Heart right ventricle (tissue), 16 donors: ENCODE data around the gene MAD1L1. TPM values are rescaled to one million over a fixed set of nuclear protein-coding genes. Genes with fewer than 3 reads are reported as not detected.

Experiments used
- ATAC-seq, 8 donors: fragments of 200-7000 bp; cut with Tn5 transposase; one replicate each; pipeline ENCODE4 v1.9.1; 2020; ENCODE audit warnings: mild to moderate bottlenecking in 8 of 8, moderate library complexity in 8 of 8, moderate number of reproducible peaks in 1 of 8
- DNase-seq, 2 donors: peaks; one replicate each; pipeline ENCODE4 v3.0.0-alpha.2; 2020
- H3K27ac ChIP-seq, 10 donors: fragments of 200-600 bp; sonication (generic) in 2 of 10; one replicate each; pipeline versions ENCODE4 v1.5.0 to v1.8.0; 2020 to 2022; ENCODE audit warnings: mild to moderate bottlenecking in 3 of 10
- H3K27me3 ChIP-seq, 7 donors: fragments of 200-600 bp; one replicate each; pipeline ENCODE4 v1.8.0; 2021 to 2022; ENCODE audit warnings: mild to moderate bottlenecking in 2 of 7
- H3K36me3 ChIP-seq, 9 donors: fragments of 200-600 bp; sonication (generic) in 1 of 9; one replicate each; pipeline versions ENCODE4 v1.5.0 to v1.8.0; 2020 to 2022; ENCODE audit warnings: mild to moderate bottlenecking in 2 of 9
- H3K4me1 ChIP-seq, 9 donors: fragments of 200-600 bp; sonication (generic) in 1 of 9; one replicate each; pipeline versions ENCODE4 v1.5.0 to v1.8.0; 2020 to 2022; ENCODE audit warnings: mild to moderate bottlenecking in 4 of 9
- H3K4me3 ChIP-seq, 10 donors: fragments of 200-600 bp; sonication (generic) in 2 of 10; one replicate each; pipeline versions ENCODE4 v1.5.0 to v1.8.0; 2020 to 2022; ENCODE audit warnings: mild to moderate bottlenecking in 7 of 10, moderate library complexity in 2 of 10
- H3K9me3 ChIP-seq, 11 donors: fragments of 200-600 bp in 10 of 11; sonication (generic) in 2 of 11; one replicate each; pipeline versions ENCODE4 v1.5.0 to v1.8.0; 2013 to 2022; ENCODE audit warnings: mild to moderate bottlenecking in 2 of 11, control low read depth in 1 of 11, moderate library complexity in 1 of 11
- CTCF ChIP-seq, 9 donors: fragments of 200-600 bp; sonication (generic) in 2 of 9; IDR thresholded peaks; one replicate each; pipeline versions ENCODE4 v1.5.0 to v1.8.0; 2021 to 2022; ENCODE audit warnings: antibody characterized with exemption in 9 of 9, mild to moderate bottlenecking in 5 of 9, moderate library complexity in 1 of 9
- WGBS, 2 donors: extraction: QIAGEN DNeasy Blood & Tissue Kit; methylation state at CpG; one replicate each; pipeline ENCODE4 v1.1.7; 2013; ENCODE audit warnings: inconsistent platforms in 1 of 2; 5-methylcytosine and 5-hydroxymethylcytosine counted together
- intact Hi-C, 10 donors: fragments of 100-400 bp; cut with DNase I; formaldehyde crosslinking; loops; one replicate each; pipeline versions ENCODE4 v1.11.1 to v1.14.2; 2022
- polyA plus RNA-seq, 2 donors: library from polyadenylated mRNA; stranded (reverse); fragments of 200-250 nt; gene quantifications; one replicate each; pipeline ENCODE4 v1.2.3, GENCODE V29; 2013
- total RNA-seq, 10 donors: library from RNA; stranded (reverse); fragmentation: NEBNext Ultra II Directional in 3 of 10; extraction: Animal tissue kit (Norgen Biotek cat#: 25700) in 3 of 10; gene quantifications; one replicate each; pipeline versions ENCODE4 v1.2.1 to v1.2.4, GENCODE V29; 2021 to 2023
- donor health status: Arrhythmogenic right ventricular cardiomyopathy.
- donor health status: ischemic (EF 13 %, LVEDD 7.1; RV severe dilation, severe dysfunction).
- donor health status: healthy with polysubstance abuse.
- donor health status: DM: no; HTN: yes; CAD: no.
- donor health status: DM: no; HTN: no; CAD: no.
- donor health status: ischemic (EF 25% LVEDD 6.9; RV normal size, moderate dysfunction).
- donor health status: ischemic (EF 25% LVEDD 5.7; RV mildly dilated, moderate dysfunction).
- donor health status: healthy.
- donor health status: DM: yes; HTN: yes; CAD: no.
- donor health status: Ischemic cardiomyopathy.
- donor health status: ischemic (EF 35%, LVEDD 5.7; RV mildly dilated, moderate dysfunction).
- donor health status: nonischemic (EF 11% LVEDD 7.7; RV severe dilation, severe dysfunction).
- donor health status: DM: yes; HTN: yes; CAD: no.
- donor health status: PGD.
- donor health status: ischemic (EF 29% LVEDD 5.4; RV normal size, mild dysfunction).
- donor health status: nonischemic (EF 23%, LVEDD 6.1; RV moderate dilation, normal function).

MAD1L1 gene
- total and polyA plus RNA-seq, 12 donors, result 13.8 to 46.8 (median 20.2) TPM

GRCh38 chr7:1893451-1893850 is 339.3 kb downstream of the MAD1L1 start:
- intact Hi-C loops, result no loop called here
- peaks cover 0 to 37% (median 0%) of the 10 kb centered on the region in 9 donors for H3K36me3 ChIP-seq
- ATAC-seq (no peak), DNase-seq (no peak)
- H3K27ac ChIP-seq, result no peak overlapping the region
- H3K9me3 ChIP-seq, result no peaks in the 10 kb centered on the region
- H3K4me3 ChIP-seq, result no peak overlapping the region
- no peak for TF ChIP-seq CTCF (IDR thresholded peaks at IDR 0.05)
- H3K4me1 ChIP-seq, result peaks cover 0 to 24% (median 11%) of the 10 kb centered on the region in 9 donors
- H3K27me3 ChIP-seq, result no peaks in the 10 kb centered on the region
- WGBS, 2 donors, result 86 to 90% methylated on average over 5 of the region's 5 CpGs

- Histone ChIP-seq H3K4me3 (no peak overlapping the region), H3K4me1 (peaks cover 0 to 24% (median 11%) of the 10 kb centered on the region in 9 donors), H3K36me3 (peaks cover 0 to 40% (median 0%) of the 10 kb centered on the region in 9 donors), H3K9me3 (no peaks in the 10 kb centered on the region), H3K27me3 (no peaks in the 10 kb centered on the region), H3K27ac (no peak overlapping the region)
- DNase-seq, result no peak
- no peak for TF ChIP-seq CTCF (IDR thresholded peaks at IDR 0.05)
- ATAC-seq, result no peak
- WGBS, 2 donors, result 65 to 86% methylated on average over 10 to 11 of the region's 11 CpGs
- intact Hi-C loops, result no loop called here
These were observed 339.7 kb downstream of the MAD1L1 start for GRCh38 chr7:1893036-1893435.

- ATAC-seq, result no peak
These were observed 340.5 kb downstream of the MAD1L1 start for GRCh38 chr7:1892011-1892965.

More at GRCh38 chr7:1892011-1892965, 340.5 kb downstream of the MAD1L1 start:
- DNase-seq, result no peak
- Histone ChIP-seq H3K27me3 (no peaks in the 10 kb centered on the region), H3K9me3 (no peaks in the 10 kb centered on the region), H3K36me3 (peaks cover 0 to 38% (median 0%) of the 10 kb centered on the region in 9 donors), H3K4me3 (no peak overlapping the region), H3K4me1 (peaks cover under 1 to 24% (median 11%) of the 10 kb centered on the region in 9 donors), H3K27ac (no peak overlapping the region)
- intact Hi-C loops, result no loop called here
- TF ChIP-seq CTCF (IDR thresholded peaks at IDR 0.05), result no peak
- WGBS, 2 donors, result 96 to 97% methylated on average over 39 of the region's 39 CpGs
